ENCODE data around the gene ZNF324.
"Not testable (repeated sequence)": the region's sequence is repeated elsewhere in the genome, so short reads cannot be mapped to it uniquely, and the experiment has no call there.

ZNF324 gene

GRCh38 chr19:58473775-58474174 lies 6.9 kb downstream of the ZNF324 start:
- DNase-seq: no peak

- no peak for DNase-seq
Measured at GRCh38 chr19:58474291-58474996, 7.6 kb downstream of the ZNF324 start.

DNA sequence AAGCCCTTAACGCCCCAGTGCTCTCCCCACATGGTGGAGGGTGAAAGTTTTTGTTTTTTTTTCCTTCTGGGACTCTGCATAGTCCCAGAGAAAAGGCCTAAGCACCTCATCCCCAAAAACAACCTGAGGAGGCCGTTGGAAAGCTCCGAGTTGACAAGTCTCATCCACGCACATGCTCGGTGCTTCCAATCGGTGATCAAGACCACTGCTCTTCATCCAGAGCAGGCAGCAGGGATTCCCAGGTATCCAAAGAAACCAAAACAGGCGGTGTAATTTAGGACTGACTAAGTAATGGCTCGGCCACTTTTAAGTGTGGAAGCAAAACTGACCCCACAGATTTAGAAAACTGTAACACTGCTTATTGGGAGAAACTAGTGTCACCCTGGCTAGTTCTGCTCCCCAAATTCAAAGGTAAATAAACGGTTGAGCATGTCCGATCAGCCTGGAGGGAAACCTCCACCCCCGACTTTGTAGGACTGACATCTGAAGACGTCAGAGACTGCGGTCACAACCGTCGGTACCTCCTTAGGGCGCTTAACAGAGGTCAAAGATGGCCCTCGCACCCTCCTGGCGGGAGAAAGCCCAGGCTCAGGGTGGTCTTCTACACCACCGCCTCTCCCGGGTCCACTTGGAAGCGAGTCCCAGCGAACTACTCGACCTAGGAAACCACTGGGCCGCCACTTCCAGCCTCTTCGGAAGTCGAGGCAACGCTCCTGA lies 8.3 kb downstream of the ZNF324 start:
- no peak for DNase-seq

GRCh38 chr19:58475714-58476497 lies 9.0 kb downstream of the ZNF324 start, which contains the start of gene ZNF446:
ZNF446 (plus strand) TSS chr19:58476352; CDS start chr19:58477219, 867 bp downstream.
- peak; percentile 96 for DNase-seq

- no peak for DNase-seq
Measured at GRCh38 chr19:58476498-58477015, 9.7 kb downstream of the ZNF324 start.

- no peak for DNase-seq
Measured at GRCh38 chr19:58477130-58477529, 10.2 kb downstream of the ZNF324 start.

DNA sequence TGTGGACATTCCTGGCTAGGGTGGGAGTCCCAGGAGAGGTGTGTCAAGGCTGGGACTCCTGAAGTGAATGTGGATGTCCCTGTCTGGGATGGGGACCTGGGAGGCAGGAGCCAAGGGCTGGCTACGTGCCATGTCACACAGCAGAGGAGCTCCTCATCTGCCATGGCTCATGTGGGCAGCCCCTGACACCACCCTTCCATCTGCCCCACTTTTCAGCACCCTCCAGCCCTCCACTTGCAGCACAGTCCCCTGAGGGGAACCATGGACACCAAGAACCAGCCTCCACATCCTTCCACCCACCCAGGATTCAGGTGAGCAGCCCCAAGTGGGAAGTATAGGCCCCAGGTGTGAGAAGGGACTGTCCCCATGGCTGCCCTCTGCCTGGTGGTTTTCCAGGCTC lies 11.0 kb downstream of the ZNF324 start:
- DNase-seq: no peak

DNA sequence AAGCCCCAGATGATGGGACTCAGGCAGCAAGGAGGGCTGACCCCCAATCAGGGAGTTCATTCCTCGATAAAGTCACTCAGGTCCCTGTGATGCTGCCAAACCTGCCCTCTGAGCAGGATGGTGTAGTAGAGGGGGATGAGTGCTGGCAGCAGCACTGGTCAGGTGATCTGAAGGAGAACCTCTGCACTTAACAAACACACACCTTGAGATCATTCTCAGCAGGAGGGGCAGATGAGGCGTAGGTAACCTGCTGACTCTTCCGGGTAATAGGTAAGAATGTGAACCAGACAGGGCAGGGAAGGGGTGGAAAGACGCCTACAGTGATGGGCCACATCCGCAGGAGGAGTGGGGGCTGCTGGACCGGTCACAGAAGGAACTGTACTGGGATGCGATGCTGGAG lies 12.4 kb downstream of the ZNF324 start:
- DNase-seq: no peak

DNA sequence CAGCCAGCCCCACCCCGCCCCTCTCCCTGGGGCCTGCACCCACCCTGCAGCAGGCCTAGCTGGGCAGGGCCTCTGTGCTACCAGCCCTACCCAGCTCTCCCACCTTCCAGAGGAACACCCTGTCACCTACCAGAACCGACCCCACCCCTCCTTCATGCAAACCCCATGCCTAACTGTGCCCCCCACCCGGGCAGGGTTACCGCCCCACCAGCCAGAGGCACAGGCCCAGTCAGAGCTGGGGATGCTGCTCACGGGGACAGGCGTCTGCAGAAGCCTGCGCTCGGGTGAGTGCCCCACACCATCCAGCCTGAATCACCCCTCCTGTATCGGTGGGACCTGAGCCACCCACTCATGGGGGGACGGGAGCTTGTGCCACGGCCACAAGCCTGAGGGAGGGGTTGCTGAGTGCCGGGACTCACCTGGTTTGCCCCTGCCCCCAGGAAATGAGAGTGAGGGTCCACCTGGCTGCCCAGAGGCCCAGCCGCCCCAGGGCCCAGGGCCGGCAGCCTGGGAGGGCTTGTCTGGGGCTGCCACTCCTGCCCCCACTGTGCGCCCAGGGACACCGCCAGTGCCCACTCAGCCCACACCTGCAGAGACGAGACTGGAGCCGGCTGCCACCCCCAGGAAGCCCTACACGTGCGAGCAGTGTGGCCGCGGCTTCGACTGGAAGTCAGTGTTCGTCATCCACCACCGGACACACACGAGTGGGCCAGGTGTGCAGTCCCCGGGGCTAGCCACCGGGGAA lies 13.0 kb downstream of the ZNF324 start:
- no peak for DNase-seq

DNA sequence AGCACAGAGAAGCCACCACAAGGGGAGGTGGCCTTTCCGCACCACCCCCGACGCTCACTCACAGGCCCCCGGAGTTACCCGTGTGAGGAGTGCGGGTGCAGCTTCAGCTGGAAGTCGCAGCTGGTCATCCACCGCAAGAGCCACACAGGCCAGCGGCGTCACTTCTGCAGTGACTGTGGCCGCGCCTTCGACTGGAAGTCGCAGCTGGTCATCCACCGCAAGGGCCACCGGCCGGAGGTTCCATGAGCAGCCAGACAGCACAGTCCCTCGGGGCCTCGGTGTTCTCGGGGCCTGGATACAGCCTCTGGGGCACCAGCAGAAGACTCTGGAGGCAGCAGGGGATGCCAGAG lies 13.6 kb downstream of the ZNF324 start:
- DNase-seq: no peak

DNA sequence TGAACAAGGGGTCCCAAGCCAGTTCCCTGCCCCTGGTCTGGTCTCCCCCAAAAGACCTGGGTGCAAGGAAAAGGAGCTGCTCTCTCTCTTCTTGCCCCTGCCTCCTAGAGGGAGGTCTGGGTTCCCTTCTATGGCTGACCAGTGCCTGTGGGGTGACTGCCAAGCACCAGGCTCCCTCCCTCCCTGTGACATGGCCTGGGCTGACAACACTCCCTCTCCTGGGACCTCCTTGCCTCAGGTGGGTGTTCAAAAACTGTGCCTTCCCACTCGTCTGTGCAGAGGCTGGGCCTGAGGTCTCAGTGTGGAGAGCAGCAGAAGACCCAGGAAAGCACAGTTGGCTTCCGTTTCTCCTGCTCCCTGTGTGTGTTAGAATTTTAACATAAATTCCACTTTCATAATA lies 14.0 kb downstream of the ZNF324 start:
- DNase-seq: no peak

DNA sequence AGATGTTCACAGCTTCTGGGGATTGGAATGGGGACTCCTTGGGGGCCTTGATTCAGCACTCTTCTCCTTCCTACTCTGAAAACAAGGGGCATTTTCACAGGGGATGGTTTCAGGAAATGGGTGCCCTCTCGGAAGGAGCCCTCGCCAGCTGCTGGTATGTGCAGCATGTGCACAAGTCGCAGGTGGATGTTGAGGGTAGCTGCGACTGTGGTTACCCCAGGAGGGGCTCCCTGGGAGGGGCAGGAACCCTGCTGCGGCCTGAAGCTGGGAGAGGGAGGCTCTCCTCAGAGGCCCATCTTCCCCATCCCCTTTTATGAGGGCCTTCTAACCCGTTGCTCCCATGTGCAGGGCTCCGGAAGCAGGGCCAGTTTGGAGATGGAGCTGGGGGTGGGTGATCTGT lies 15.5 kb downstream of the ZNF324 start:
- DNase-seq: no peak

DNA sequence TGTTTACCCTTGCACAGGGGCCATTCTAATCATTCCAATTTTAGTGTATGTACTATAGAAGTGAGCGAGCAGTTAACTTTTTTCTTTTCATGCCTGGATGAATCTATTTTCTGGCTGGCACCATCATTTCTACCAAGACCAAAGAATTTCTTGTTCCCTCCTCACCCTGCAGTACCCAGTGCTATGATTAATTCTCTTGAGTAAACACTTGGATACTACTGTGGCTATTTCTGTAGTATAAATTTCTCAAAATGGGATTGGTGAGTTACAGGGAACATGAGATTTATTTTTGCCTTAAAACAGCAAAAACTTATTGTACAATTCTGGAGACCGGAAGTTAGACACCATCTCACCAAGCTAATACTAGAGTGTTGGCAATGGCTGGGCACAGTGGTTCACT lies 16.9 kb downstream of the ZNF324 start:
- DNase-seq: no peak

DNA sequence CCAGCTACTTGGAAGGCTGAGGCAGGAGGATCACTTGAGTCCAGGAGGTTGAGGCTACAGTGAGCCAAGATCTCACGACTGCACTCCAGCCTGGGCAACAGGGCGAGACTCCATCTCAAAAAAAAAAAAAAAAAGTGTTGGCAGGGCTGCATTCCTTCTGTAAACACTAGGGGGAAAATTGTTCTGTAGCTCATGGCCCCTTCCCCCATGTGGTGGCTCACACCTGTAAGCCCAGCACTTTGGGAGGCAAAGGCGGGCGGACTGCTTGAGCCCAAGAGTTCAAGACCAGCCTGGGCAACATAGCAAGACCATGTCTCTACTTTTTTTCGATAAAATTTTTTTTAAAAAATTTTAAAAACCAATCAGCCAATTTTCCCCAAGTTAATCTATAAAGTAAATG lies 17.5 kb downstream of the ZNF324 start:
- not testable (repeated sequence) for DNase-seq

DNA sequence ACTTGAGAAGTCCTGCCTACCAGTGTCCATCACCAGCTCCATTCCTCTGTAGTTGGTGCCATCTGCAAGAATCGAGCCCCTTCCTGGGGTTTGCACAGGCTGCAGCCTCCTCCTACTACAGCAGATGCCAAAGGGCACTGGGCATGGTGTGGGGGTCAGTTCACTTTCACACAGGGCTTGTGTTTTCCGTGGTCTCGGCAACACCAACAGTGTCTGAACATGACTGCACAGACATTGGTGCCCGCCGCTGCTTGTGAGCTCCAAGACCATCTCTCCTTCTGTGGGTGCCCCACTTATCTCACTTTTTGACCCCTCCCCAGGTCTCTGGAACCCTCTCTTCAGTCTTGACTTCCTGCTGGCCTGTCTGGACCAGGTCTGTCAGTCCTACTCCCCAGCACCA lies 24.5 kb downstream of the ZNF324 start:
- no peak for DNase-seq

DNA sequence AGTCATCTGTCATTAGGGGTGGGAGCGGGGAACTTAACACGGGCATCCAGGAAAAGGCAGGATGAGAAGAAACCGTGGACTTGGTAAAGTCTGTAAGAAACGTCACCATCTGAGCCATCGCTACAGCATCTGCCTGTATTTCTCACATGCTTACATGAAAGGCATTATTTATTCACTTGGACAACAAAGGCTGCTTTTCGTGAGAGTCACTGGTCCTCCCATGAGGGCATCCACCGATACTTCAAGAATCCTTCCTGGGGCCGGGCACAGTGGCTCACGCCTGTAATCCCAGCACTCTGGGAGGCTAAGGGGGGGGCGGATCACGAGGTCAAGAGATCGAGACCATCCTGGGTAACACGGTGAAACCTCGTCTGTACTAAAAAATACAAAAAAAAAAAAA lies 25.4 kb downstream of the ZNF324 start:
- DNase-seq: no peak

GRCh38 chr19:58497634-58498170 lies 30.8 kb downstream of the ZNF324 start:
- no peak for DNase-seq

- DNase-seq: no peak
Measured at GRCh38 chr19:58498316-58499020, 31.6 kb downstream of the ZNF324 start.

- peak; percentile 97 for DNase-seq
Measured at GRCh38 chr19:58499021-58499927, 32.4 kb downstream of the ZNF324 start.

DNA sequence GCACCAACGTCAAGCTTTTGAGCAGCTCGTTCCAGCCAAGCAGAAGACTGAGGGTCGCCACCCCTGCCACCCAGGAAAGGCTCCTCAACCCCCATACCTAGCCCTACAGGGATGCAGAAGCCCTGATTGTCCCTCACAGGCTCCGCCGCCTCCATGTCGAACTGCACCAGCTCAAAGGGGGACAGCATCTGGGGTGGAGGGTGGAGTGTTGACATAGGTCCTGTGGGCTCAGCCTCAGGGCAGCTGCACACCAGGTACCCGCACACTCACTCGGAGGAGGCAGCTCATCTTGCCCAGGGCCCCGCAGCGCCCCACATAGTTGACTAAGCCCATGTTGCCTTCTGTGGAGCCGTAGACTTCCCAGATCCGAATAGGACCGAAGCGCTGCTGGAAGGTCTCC lies 33.4 kb downstream of the ZNF324 start:
- DNase-seq: no peak

Measured in CD4-positive, alpha-beta T cell treated with Interleukin-12 subunit alpha and Interleukin-12 subunit beta, for 1 hour (primary cell).